ENCODE results near the gene STK25.

The STK25 gene

DNA sequence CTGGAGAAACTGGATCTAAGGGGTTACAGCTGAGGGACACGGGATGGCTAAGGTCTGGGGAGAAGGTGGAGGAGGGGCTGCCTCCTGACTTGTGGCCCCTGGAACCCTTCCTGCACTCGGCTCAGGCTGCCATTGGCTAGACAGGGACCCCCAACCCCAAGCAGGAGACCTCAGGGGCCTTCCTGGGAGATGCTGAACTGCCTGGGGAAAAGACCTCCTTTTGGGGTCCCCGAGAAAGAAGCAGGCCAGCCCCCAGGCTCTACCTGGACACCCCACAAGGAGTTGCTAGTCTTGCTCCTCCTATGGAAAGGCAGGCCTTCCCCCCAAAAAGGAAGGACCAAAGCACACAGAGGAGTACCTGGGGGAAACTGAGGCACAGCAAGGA is 40.1 kb upstream of the STK25 start:
- no peak for ATAC-seq
- TF ChIP-seq POU6F1 (CRISPR knock-in tag; IDR thresholded peaks at IDR 0.05; ENCODE audit: borderline replicate concordance, low read depth), result no peak
- no peak for TF ChIP-seq ZFP30 (CRISPR knock-in tag; IDR thresholded peaks at IDR 0.05)
- no peak for TF ChIP-seq TCF4 (CRISPR knock-in tag; IDR thresholded peaks at IDR 0.05; ENCODE audit: borderline replicate concordance)
- no peak for TF ChIP-seq ESRRG (CRISPR knock-in tag; IDR thresholded peaks at IDR 0.05)
- no peak for TF ChIP-seq ARNTL (CRISPR knock-in tag; IDR thresholded peaks at IDR 0.05; ENCODE audit: borderline replicate concordance, low read depth)
- no peak for TF ChIP-seq ZFP3 (CRISPR knock-in tag; IDR thresholded peaks at IDR 0.05)
- no peak for TF ChIP-seq OSR1 (CRISPR knock-in tag; IDR thresholded peaks at IDR 0.05)

DNA sequence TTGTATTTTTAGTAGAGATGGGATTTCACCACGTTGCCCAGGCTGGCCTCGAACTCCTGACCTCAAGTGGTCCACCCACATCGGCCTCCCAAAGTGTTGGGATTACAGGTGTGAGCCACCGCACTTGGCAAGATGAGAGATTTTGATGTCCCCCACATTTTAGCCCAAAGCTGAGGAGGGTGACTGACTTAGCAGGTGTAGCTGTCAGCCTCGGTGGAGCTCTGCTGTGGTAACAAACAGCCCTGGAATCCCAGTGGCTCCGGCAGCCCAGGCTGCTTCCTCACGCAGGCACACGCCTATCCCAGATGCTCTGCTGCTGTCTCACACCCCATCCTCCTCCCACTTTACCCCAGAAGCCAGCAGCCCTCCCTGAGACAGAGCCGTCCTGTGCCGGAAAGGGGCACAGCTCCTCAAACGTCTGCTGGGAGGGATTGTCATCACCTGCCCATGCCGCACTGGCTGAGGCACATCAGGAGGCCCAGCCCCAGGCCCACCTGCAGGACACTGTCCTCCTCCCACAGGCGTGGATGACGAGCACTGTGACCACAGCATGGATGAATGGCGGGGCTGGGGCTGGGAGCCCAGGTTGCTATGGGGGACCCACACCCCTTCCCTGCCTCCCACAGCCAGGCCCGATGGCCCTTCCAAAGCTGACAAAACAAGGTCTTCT is 39.5 kb upstream of the STK25 start:
- no peak for ATAC-seq
- TF ChIP-seq RARB (CRISPR knock-in tag; IDR thresholded peaks at IDR 0.05) (no peak), BACH2 (CRISPR knock-in tag; IDR thresholded peaks at IDR 0.05; ENCODE audit: borderline replicate concordance) (no peak), ZFP3 (CRISPR knock-in tag; IDR thresholded peaks at IDR 0.05) (no peak), ZNF8 (CRISPR knock-in tag; IDR thresholded peaks at IDR 0.05) (no peak), TSHZ2 (CRISPR knock-in tag; IDR thresholded peaks at IDR 0.05) (no peak), CSDC2 (CRISPR knock-in tag; IDR thresholded peaks at IDR 0.05) (no peak)

GRCh38 chr2:241546771-241547498 is 38.6 kb upstream of the STK25 start:
- 0 out of 2 replicates have a peak, but pooled peaks have one; percentile 47 for TF ChIP-seq ZFP3 (CRISPR knock-in tag; IDR thresholded peaks at IDR 0.05)
- TF ChIP-seq RARB (CRISPR knock-in tag; IDR thresholded peaks at IDR 0.05), result no peak
- ATAC-seq, result peak; percentile 53

- no peak for ATAC-seq
- no peak for TF ChIP-seq TOX (CRISPR knock-in tag; IDR thresholded peaks at IDR 0.05; ENCODE audit: borderline replicate concordance)
- TF ChIP-seq ARNTL (CRISPR knock-in tag; IDR thresholded peaks at IDR 0.05; ENCODE audit: borderline replicate concordance, low read depth), result no peak
- TF ChIP-seq ESRRG (CRISPR knock-in tag; IDR thresholded peaks at IDR 0.05), result no peak
- no peak for TF ChIP-seq CSDC2 (CRISPR knock-in tag; IDR thresholded peaks at IDR 0.05)
- no peak for TF ChIP-seq ISL1 (CRISPR knock-in tag; IDR thresholded peaks at IDR 0.05)
- no peak for TF ChIP-seq ZFP30 (CRISPR knock-in tag; IDR thresholded peaks at IDR 0.05)
- TF ChIP-seq, protein P1, sequence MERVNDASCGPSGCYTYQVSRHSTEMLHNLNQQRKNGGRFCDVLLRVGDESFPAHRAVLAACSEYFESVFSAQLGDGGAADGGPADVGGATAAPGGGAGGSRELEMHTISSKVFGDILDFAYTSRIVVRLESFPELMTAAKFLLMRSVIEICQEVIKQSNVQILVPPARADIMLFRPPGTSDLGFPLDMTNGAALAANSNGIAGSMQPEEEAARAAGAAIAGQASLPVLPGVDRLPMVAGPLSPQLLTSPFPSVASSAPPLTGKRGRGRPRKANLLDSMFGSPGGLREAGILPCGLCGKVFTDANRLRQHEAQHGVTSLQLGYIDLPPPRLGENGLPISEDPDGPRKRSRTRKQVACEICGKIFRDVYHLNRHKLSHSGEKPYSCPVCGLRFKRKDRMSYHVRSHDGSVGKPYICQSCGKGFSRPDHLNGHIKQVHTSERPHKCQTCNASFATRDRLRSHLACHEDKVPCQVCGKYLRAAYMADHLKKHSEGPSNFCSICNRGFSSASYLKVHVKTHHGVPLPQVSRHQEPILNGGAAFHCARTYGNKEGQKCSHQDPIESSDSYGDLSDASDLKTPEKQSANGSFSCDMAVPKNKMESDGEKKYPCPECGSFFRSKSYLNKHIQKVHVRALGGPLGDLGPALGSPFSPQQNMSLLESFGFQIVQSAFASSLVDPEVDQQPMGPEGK (CRISPR knock-in tag; IDR thresholded peaks at IDR 0.05; ENCODE audit: borderline replicate concordance), result no peak
- no peak for TF ChIP-seq TCF4 (CRISPR knock-in tag; IDR thresholded peaks at IDR 0.05; ENCODE audit: borderline replicate concordance)
- TF ChIP-seq ZNF70 (CRISPR knock-in tag; IDR thresholded peaks at IDR 0.05), result no peak
- TF ChIP-seq GLIS3 (CRISPR knock-in tag; IDR thresholded peaks at IDR 0.05), result no peak
- no peak for TF ChIP-seq ZNF8 (CRISPR knock-in tag; IDR thresholded peaks at IDR 0.05)
- TF ChIP-seq, protein P2, sequence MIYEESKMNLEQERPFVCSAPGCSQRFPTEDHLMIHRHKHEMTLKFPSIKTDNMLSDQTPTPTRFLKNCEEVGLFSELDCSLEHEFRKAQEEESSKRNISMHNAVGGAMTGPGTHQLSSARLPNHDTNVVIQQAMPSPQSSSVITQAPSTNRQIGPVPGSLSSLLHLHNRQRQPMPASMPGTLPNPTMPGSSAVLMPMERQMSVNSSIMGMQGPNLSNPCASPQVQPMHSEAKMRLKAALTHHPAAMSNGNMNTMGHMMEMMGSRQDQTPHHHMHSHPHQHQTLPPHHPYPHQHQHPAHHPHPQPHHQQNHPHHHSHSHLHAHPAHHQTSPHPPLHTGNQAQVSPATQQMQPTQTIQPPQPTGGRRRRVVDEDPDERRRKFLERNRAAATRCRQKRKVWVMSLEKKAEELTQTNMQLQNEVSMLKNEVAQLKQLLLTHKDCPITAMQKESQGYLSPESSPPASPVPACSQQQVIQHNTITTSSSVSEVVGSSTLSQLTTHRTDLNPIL (CRISPR knock-in tag; IDR thresholded peaks at IDR 0.05; ENCODE audit: low read depth), result no peak
- TF ChIP-seq ZNF565 (CRISPR knock-in tag; conservative IDR thresholded peaks at IDR 0.05; ENCODE audit: low read depth), result no peak
- no peak for TF ChIP-seq SNAI2 (CRISPR knock-in tag; IDR thresholded peaks at IDR 0.05)
- no peak for TF ChIP-seq CSRNP3 (CRISPR knock-in tag; IDR thresholded peaks at IDR 0.05)
- no peak for TF ChIP-seq ZC3H10 (CRISPR knock-in tag; IDR thresholded peaks at IDR 0.05)
- no peak for TF ChIP-seq PPARA (CRISPR knock-in tag; IDR thresholded peaks at IDR 0.05; ENCODE audit: borderline replicate concordance)
These were observed 37.4 kb upstream of the STK25 start for GRCh38 chr2:241545523-241546473.
